ENCODE data around the gene GPR183.

Gene GPR183

GRCh38 chr13:99290894-99291293 lies 16.3 kb downstream of the GPR183 start:
- peak; percentile 67 for DNase-seq

DNA sequence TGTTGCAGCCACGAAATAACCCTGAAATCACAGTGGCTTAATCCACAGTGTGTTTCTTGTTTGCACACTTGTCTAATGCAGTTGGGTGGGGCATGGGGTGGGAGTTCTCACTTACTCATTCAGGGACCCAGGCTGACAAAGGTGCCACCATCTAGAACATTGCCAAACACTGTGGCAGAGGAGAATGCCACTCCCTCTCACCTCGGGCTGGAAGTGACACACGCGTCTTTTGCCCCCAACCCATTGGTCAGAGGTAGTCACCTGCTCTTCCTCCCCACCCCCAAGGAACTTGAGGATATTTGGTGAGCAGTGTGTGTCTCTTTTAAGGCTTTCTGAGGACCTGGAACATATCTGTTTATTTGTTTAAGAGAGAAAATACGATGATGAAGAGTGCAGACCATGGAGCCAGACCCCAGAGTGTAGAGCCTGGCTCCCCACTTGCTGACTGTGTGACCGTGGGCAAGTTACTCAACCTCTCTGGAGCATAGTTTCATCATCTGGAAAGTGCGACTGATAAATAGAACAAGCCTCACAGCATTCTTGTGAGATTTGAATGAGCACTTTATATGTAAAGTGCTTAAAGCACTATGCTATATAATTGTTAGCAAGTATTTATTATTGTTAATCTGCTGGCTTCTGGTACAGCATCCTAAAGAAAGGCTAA lies 17.4 kb downstream of the GPR183 start:
- peak; percentile 93 for DNase-seq

DNA sequence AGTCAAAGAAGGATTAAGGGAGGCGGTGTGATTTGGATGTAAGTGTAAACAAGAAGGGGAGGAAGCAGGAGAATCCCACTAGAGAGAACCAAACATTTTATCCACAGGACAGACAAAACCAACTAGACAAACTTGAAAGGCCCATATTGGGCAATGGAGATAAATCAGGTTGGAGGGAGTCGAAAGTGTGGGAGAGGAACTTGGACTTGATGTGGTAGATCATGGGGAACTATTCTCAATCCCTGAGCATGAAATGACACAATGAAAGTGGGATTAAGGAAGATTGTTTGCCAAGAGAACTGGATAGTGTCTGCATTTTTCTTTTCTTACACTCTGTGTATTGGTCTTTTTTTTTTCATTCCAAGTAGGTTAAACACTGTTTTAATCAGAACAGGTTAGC lies 17.9 kb downstream of the GPR183 start:
- no peak for DNase-seq

DNA sequence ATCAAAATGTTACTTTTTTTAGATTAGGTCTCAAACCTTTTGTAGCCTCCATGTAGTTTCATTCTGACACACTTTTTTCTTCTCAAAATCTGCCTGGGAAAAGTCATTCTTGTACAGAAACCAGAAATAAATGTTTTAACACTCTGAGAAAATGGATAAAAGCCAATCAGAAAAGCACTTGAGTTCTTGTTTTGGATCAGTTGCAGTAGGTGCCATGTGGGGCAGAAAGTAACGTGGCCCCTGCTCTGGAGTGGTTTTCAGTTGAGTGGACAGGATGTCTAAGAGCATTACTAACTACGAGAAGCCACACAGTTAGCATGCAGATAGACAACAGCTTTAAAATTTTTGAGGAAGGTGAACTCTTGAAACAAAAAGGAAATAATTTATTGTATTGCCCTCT lies 19.1 kb downstream of the GPR183 start:
- DNase-seq: peak; percentile 92

- DNase-seq: no peak
Observed at GRCh38 chr13:99287551-99287950, 19.6 kb downstream of the GPR183 start.

GRCh38 chr13:99285432-99286182 lies 21.6 kb downstream of the GPR183 start:
- DNase-seq: no peak

DNA sequence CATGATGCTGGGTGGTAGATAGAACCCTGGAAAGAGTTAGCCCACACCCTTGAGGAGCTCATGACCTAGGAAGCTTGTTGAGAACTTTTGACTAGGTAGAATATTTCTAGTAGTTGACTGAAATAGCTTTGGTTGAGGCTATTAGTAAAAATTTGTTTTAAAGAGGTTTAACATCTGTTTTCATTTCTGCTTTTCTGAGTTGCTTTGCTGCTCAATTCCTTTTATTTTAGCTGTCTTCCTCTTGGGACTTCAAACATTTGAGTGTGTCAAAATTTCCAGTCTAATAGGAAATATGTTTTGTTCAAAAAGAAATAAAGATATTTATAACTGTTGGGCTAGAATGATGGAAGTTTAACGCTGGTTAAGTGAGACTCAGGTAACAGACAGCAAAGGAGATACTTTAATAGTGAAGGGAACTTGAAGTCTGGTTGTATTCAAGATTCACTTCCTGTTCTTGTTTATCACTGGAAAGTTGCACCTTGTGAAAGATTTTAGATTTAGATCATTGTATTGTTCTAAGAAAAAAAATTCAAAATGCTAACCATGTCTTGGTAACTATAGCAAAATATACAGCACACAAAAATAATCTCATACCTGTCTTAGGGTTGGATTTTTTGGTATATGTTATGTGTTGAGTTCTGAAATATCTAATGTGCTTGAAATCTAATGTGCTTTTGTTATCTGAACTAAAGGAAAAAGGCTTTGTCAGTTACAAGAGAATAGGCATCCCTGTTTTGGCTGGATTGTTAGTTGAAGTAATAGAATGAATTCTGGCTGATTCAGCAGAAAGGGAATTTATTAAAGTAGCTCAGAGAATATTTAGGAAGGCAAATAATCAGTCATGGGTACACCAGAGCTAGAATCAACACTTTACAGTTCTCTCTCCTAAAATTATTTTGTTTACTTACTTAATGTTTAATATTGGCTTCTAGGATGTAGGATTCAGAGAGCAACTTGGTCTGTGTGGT lies 24.7 kb downstream of the GPR183 start:
- no peak for DNase-seq

GRCh38 chr13:99281811-99282263 lies 25.4 kb downstream of the GPR183 start:
- DNase-seq: peak; percentile 62

DNA sequence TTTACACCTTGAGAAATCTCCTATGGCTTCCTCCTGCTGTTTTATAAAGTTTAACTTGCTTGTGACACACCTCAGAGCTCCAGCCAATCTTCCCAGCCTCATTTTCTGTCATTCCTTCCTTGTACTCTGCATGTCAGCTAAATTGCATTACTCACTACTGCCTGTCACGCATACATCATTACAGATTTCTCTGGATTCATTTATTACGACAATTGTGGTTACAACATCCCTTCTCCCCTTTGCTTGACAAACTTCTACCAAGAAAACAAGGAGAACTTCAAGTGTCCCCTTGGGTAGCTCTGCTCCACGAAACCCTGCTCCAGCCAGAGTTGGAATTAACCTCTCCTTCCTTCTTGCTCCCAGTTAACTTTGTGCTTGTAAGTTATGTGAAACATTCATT lies 27.0 kb downstream of the GPR183 start:
- no peak for DNase-seq

DNA sequence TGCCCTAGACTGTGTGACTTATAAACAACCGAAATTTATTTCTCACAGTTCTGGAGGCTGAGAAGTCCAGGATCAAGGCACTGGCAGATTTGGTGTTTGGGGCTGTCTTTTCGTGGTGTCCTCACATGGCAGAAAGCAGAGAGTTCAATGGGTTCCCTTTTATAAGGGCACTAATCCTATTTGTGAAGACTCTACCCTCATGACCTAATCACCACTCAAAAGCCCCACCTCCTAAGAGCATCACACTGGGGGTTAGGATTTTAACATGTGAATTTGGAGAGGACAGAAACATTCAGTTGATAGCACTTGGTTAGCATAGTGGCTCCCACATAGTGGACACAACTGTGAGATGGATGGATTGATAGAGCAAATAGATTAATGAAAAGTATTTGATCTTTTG lies 27.6 kb downstream of the GPR183 start:
- no peak for DNase-seq

- no peak for DNase-seq
Observed at GRCh38 chr13:99278843-99279242, 28.4 kb downstream of the GPR183 start.

DNA sequence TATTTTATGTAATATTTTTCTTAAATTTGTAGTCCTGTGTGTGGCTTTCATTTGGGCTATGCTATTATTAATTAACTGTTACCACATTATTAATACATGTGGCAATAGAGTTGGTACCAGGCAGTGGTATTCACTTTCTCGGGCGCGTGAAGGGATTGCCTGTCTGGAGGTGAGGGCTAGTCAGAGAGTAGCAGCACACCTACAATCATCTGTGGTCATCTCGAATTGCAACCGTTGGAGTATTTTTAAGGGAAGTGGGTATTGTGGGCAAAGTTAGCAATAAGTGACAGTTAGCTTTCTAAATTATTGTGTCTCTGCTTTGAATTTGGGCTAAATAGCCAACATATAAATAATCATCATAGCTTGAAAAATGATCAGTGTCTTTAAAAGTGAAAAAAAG lies 29.0 kb downstream of the GPR183 start:
- peak; percentile 56 for DNase-seq

DNA sequence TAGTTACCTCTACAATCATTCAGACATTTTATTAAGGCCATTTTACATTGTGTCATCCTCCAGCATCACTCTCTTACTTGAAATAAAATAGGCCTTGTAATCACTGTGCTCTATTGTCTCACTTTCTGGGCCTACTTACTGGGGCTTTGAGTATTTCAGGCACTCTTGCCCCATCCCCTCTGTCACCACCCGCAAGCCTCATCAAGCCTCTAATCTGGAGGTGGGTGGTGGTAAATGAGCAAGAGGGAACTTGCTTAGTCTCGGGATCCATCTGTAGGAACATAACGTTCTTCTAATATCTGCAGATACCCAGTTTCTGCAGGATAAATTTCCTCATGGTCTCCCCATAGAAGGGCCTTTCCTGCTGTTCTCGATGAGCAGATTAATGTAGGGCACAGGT lies 29.6 kb downstream of the GPR183 start:
- no peak for DNase-seq

DNA sequence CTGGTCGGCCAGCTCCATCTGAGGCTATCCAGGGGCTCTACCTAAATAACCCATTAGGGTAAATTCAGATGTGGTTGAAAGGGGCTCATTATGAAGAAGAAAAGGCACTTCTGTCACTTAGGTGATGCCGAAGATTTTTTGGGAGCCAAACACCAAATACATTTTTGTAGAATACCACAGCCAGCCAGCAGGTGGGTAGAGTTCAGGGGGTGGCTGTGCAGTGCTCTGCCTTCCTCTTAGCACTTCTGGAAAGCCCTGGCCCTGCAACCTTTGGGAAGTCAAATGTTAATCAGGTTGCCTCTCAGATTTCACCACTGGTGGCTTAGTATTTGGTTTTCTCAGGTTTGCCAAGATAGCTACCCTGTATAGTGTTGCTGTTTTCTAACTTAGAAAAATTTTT lies 30.5 kb downstream of the GPR183 start:
- no peak for DNase-seq

- DNase-seq: peak; percentile 79
Observed at GRCh38 chr13:99275093-99275469, 32.1 kb downstream of the GPR183 start.

GRCh38 chr13:99273128-99273527 lies 34.1 kb downstream of the GPR183 start:
- DNase-seq: no peak

DNA sequence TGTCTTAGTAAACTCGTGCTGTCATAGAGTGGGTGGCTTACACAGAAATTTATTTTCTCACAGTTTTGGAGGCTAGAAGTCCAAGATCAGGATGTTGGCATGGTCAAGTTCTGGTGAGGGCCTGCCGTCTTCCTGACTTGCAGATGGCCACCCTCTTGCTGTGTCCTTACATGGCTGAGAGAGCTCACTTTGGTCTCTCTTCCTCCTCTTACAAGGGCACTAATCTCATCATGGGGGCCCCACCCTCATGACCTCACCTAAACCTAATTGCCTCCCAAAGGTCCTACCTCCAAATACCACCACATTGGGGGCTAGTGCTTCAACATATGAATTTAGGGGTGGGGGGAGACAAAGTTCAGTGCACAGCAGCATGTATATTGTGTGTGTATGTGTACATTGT lies 34.7 kb downstream of the GPR183 start:
- no peak for DNase-seq

GRCh38 chr13:99271249-99271648 lies 36.0 kb downstream of the GPR183 start:
- DNase-seq: no peak

DNA sequence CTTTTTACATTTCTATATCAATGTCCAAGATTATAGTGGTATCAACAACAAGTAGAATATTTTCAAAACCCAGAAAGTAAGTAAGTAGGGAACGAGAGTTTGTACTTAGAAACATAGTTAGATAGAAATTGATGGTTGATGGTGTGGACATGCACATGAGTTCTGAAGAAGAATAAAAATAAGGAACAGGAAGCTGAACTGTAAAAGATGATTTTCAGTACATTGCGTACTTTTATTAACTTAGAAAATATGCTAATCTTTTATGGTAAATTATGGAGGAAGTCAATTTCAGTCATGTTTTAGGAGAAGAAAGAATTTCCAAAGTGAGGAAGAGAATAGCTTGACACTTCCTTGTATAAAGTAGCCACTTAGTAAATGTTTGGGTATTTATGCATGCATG lies 36.7 kb downstream of the GPR183 start:
- DNase-seq: no peak

DNA sequence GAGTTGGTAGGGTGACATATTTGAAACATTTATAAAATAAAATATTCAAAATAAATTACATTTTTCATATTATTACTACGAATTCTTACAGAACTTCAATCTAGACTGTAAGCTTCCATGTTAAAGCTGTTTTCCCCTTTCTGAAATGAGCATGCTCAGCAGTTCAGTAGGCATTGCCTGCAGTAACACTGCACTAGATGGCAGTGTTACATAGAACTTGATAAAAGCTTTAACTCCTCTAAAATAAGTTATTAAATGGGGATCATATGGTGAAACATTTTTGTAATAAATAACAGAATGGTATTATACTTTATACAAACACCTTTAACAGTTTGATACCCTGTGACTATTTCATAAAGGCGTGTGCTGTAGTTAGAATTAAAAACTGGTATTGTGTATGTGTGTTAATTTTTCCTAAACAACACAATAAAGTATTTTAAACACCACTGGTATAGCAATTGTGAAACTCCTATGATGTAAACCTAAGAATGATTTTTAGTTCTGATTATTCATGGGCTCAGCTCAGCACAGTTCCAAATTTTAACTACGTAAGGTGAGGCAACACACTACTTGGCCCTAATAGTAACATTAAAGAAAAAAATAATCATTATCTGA lies 37.5 kb downstream of the GPR183 start:
- peak; percentile 69 for DNase-seq

DNA sequence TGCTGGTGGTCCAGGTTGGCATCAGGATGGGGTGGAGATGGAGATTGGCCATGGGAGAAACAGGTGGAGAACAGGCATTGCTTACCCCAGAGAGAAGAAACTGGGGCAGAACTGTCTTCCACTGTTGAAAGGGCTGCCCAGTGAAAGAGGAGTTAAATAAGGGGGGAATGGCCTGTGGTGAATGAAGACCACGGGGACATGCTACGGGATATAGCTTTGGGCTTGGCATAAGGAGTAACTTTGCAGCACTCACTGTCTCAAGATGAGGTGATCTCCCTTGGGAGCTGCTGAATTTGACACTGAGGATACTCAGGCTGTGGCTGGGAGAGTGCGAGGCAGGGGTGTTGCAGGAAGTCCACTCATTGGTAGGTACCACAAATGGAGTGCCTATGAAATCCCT lies 38.4 kb downstream of the GPR183 start:
- DNase-seq: no peak

DNA sequence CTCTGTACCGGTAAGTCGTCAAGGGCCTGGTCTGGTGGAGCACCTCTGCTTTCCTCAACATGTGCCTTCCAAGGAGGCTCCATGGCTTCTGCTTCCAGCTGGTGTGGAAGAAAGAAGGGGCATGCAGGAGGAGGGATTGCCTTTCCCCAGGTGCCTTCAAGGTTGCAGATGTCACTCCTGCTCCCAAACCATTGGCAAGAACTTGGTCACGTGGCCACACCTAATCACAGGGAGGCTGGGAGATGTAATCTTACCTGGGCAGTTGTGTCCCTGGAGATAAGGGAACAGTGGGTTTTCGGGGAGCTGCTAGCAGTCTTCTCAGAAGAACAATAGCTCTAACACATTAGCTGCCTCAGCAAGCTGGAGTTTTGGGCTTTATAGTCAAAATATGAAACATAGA lies 39.3 kb downstream of the GPR183 start:
- no peak for DNase-seq

DNA sequence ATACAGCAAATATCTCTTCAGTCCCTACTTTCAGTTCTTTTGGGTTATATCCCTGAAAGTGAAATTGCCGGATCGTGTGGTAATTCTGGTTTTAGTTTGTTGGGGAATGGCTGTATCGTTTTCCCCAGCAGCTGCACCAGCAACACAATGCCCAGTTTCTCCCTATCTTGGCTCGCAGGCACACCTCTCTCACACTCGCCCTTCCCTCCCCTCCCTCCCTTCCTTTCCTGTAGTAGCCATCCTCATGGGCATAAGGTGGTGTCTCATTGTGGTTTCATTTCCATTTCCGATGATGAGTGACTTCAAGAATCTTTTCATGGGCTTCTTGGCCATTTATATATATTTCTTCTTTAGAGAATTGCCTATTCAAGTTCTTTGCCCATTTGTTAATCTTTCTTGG lies 40.4 kb downstream of the GPR183 start:
- DNase-seq: no peak

Measured in activated CD4-positive, alpha-beta T cell treated with anti-CD3 and anti-CD28 coated beads, Interleukin-2, amount 50 U/mL, for 16 hours (primary cell).